Neural progenitor cell (in vitro differentiated cells): ENCODE data around the gene ALPL. TPM values are rescaled to one million over a fixed set of nuclear protein-coding genes. Genes with fewer than 3 reads are reported as not detected.

Experiments used
- DNase-seq: peaks from one replicate; pipeline ENCODE4 v3.0.0-alpha.2; 2016; ENCODE audit warnings: low spot score
- H2AFZ ChIP-seq: fragments of 200-600 bp; sonication (generic); replicated peaks from 2 replicates; pipeline ENCODE4 v1.6.1; 2016; ENCODE audit warnings: antibody characterized with exemption
- H3F3A ChIP-seq: fragments of 200-600 bp; sonication (generic); 2 replicates; pipeline ENCODE4 v1.6.1; 2016; ENCODE audit warnings: antibody characterized with exemption, low read depth
- H3K27ac ChIP-seq: fragments of 200-600 bp; sonication (generic); 2 replicates; pipeline ENCODE4 v1.5.1; 2016; ENCODE audit warnings: mild to moderate bottlenecking
- H3K27me3 ChIP-seq: fragments of 200-600 bp; sonication (generic); 2 replicates; pipeline ENCODE4 v1.6.1; 2016; ENCODE audit warnings: mild to moderate bottlenecking, moderate library complexity
- H3K36me3 ChIP-seq: fragments of 200-600 bp; sonication (generic); 2 replicates; pipeline ENCODE4 v1.5.1; 2016
- H3K4me1 ChIP-seq: fragments of 200-600 bp; sonication (generic); 2 replicates; pipeline ENCODE4 v1.6.1; 2016; ENCODE audit warnings: mixed run types
- H3K4me2 ChIP-seq: fragments of 200-600 bp; sonication (generic); 2 replicates; pipeline ENCODE4 v1.6.1; 2016
- H3K4me3 ChIP-seq: fragments of 200-600 bp; sonication (generic); 2 replicates; pipeline ENCODE4 v1.5.1; 2016
- H3K79me2 ChIP-seq: fragments of 200-600 bp; sonication (generic); 2 replicates; pipeline ENCODE4 v1.6.1; 2016; ENCODE audit warnings: low read depth
- H3K9ac ChIP-seq: fragments of 200-600 bp; sonication (generic); 2 replicates; pipeline ENCODE4 v1.6.1; 2016
- H3K9me3 ChIP-seq: fragments of 200-600 bp; sonication (generic); 2 replicates; pipeline ENCODE4 v1.5.1; 2016; ENCODE audit warnings: low read depth
- H4K20me1 ChIP-seq: fragments of 200-600 bp; sonication (generic); 2 replicates; pipeline ENCODE4 v1.6.1; 2016; ENCODE audit warnings: low read depth
- H3K27ac Mint-ChIP-seq: 3 replicates; pipeline ENCODE4 v1.8.0; 2021; ENCODE audit warnings: mixed read lengths
- H3K27me3 Mint-ChIP-seq: 2 replicates; pipeline ENCODE4 v1.8.0; 2022; ENCODE audit warnings: low read depth, mild to moderate bottlenecking, inconsistent platforms, moderate library complexity, mixed read lengths; ENCODE audit not compliant: insufficient read depth
- H3K36me3 Mint-ChIP-seq: 3 replicates; pipeline ENCODE4 v1.8.0; 2021; ENCODE audit warnings: mixed read lengths
- H3K4me1 Mint-ChIP-seq: 3 replicates; pipeline ENCODE4 v1.8.0; 2021; ENCODE audit warnings: mixed read lengths
- H3K4me3 Mint-ChIP-seq: 3 replicates; pipeline ENCODE4 v1.8.0; 2021; ENCODE audit warnings: mild to moderate bottlenecking, moderate library complexity, mixed read lengths
- H3K9me3 Mint-ChIP-seq: 3 replicates; pipeline ENCODE4 v1.8.0; 2020; ENCODE audit warnings: mixed read lengths
- CTCF ChIP-seq: fragments of 200-600 bp; sonication (generic); IDR thresholded peaks from 2 replicates; pipeline ENCODE4 v1.5.1; 2017; ENCODE audit warnings: antibody characterized with exemption, mild to moderate bottlenecking
- EZH2 ChIP-seq: fragments of 200-600 bp; sonication (generic); IDR thresholded peaks from 2 replicates; pipeline ENCODE4 v1.6.1; 2017; ENCODE audit warnings: antibody characterized with exemption, mild to moderate bottlenecking, moderate library complexity
- EZH2phosphoT487 ChIP-seq: fragments of 200-600 bp; sonication (generic); IDR thresholded peaks from 2 replicates; pipeline ENCODE4 v1.6.1; 2017; ENCODE audit warnings: antibody characterized with exemption
- total RNA-seq: library from RNA; depleted of rRNA; stranded (reverse); fragments of >200 nt; gene quantifications from 2 replicates; pipeline ENCODE4 v1.2.3, GENCODE V29; 2015; ENCODE audit warnings: low replicate concordance

ALPL gene
- total RNA-seq, 1 donor from 2014 or later: 51.3 TPM

DNA sequence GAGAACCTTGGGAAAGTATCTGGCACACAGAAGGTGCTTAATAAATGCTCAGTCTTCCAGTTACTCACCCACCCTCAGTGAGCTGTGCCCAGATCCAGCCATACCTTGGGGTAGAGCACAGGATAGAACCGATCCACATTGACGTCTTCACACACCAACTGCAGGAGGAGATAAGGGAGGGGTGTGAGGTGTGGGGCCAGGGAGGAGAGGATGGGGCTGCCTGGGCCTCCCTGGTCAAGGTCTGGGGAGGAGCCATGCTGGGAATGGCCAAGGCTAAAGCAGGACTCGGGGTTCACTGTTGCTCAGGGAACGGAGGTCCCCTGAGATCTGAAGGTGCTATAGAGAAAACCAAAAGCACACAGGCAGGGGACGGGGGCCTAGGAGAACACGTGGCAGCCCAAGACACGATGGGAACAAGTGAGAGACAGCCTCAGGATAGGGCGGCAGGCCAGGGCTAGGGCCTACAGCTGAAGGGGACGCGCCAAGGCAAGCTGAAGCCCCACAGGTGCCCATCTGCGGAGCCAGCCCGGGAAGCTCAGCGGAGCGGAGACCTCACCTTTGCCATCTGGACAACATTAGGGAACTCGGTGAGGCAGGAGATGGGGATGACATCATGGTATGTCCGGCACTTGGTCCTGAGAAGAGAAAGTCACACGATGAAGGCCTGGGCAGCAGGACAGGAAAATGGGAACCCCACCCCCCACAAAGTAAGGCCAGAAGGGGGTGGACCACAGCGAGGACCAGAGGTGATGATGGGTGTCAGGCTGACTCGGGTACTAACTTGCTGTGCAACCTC, 104.0 kb downstream of the ALPL start:
- Mint-ChIP-seq H3K27ac (no peak overlapping the region), H3K36me3 (no peaks in the 10 kb centered on the region), H3K9me3 (peaks cover 2% of the 10 kb centered on the region), H3K4me1 (peaks cover 1% of the 10 kb centered on the region), H3K27me3 (no peaks in the 10 kb centered on the region), H3K4me3 (no peak overlapping the region)
- Histone ChIP-seq H3F3A (no peaks in the 10 kb centered on the region), H3K4me1 (no peaks in the 10 kb centered on the region), H2AFZ (no peak overlapping the region), H3K27me3 (no peaks in the 10 kb centered on the region), H3K9ac (no peak overlapping the region), H3K36me3 (no peaks in the 10 kb centered on the region), H3K9me3 (no peaks in the 10 kb centered on the region), H3K79me2 (no peaks in the 10 kb centered on the region), H4K20me1 (no peaks in the 10 kb centered on the region), H3K4me3 (no peak overlapping the region), H3K27ac (no peak overlapping the region), H3K4me2 (no peak overlapping the region)
- no peak for DNase-seq
- TF ChIP-seq EZH2phosphoT487 (no peak), CTCF (no peak), EZH2 (no peak)

DNA sequence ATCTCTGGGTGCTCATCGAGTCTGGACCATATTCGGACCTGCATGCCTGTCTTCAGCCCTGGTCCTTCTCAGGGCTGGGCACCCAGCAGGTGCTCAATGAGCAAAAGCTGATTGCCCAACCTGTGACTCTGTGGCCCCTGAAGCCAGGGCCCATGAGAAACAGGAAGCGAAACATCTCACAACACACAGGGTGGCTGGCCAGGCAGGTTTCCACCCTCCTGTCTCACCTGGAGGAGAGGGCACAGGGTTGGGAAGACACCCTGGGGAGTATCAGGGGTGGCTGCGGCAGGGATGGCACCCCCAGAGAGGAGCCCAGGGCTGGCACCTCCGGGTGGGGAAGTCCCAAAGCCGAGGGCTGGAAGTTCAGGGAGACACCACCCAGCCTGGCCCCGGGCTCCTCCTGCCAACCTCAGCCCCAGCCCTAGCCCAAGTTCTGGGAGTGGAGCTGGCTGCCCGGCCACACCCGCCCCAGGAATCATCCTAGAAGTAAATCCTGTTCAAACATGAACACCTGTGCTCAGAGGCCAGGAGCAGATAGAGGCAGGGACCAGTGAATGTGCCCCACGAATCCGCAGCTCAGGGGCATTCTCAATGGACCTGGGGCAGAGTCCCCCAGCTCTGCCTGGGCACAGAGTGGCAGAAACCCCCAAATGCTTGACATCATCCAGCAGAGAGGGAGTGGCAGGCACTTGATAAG, 105.3 kb downstream of the ALPL start:
- Mint-ChIP-seq H3K36me3 (no peaks in the 10 kb centered on the region), H3K4me1 (peaks cover 7% of the 10 kb centered on the region), H3K27me3 (no peaks in the 10 kb centered on the region), H3K27ac (no peak overlapping the region), H3K9me3 (peaks cover 2% of the 10 kb centered on the region), H3K4me3 (no peak overlapping the region)
- H3K4me3 ChIP-seq: no peak overlapping the region
- no peak overlapping the region for H3K9ac ChIP-seq
- no peaks in the 10 kb centered on the region for H3F3A ChIP-seq
- H3K9me3 ChIP-seq: no peaks in the 10 kb centered on the region
- TF ChIP-seq CTCF (no peak), EZH2 (no peak), EZH2phosphoT487 (no peak)
- H3K27ac ChIP-seq: no peak overlapping the region
- no peaks in the 10 kb centered on the region for H3K36me3 ChIP-seq
- peaks cover 10% of the 10 kb centered on the region for H3K27me3 ChIP-seq
- H3K79me2 ChIP-seq: no peaks in the 10 kb centered on the region
- no peak for DNase-seq
- peaks cover 13% of the 10 kb centered on the region for H3K4me1 ChIP-seq
- H4K20me1 ChIP-seq: no peaks in the 10 kb centered on the region
- H2AFZ ChIP-seq: no peak overlapping the region
- no peak overlapping the region for H3K4me2 ChIP-seq

- Histone ChIP-seq H3K4me1 (peaks cover 13% of the 10 kb centered on the region), H3K79me2 (no peaks in the 10 kb centered on the region), H3K9me3 (no peaks in the 10 kb centered on the region), H3K4me2 (no peak overlapping the region), H3K4me3 (no peak overlapping the region), H3K27me3 (peaks cover 28% of the 10 kb centered on the region), H4K20me1 (peaks cover 6% of the 10 kb centered on the region), H3K36me3 (no peaks in the 10 kb centered on the region), H2AFZ (no peak overlapping the region), H3F3A (peaks cover 5% of the 10 kb centered on the region), H3K27ac (no peak overlapping the region), H3K9ac (no peak overlapping the region)
- H3K36me3 Mint-ChIP-seq: no peaks in the 10 kb centered on the region
- peaks cover 15% of the 10 kb centered on the region for H3K4me1 Mint-ChIP-seq
- no peak overlapping the region for H3K4me3 Mint-ChIP-seq
- no peak for DNase-seq
- H3K27me3 Mint-ChIP-seq: peaks cover 3% of the 10 kb centered on the region
- no peak overlapping the region for H3K27ac Mint-ChIP-seq
- peaks cover 2% of the 10 kb centered on the region for H3K9me3 Mint-ChIP-seq
- TF ChIP-seq CTCF (no peak), EZH2 (no peak), EZH2phosphoT487 (no peak)
These were observed 107.1 kb downstream of the ALPL start for GRCh38 chr1:21616372-21616771.
